GM06990 (cell line): ENCODE results near the gene UBAC2.

ENCODE experiments used
- DNase-seq: peaks from one replicate; pipeline ENCODE4 v3.0.0-alpha.2; 2011; ENCODE audit not compliant: insufficient read length; ENCODE audit errors: extremely low read depth
- H3K27me3 ChIP-seq: replicated peaks from 2 replicates; pipeline ENCODE4 v1.6.0; 2011; ENCODE audit warnings: low read length; ENCODE audit not compliant: control insufficient read depth, insufficient read depth
- H3K36me3 ChIP-seq: 2 replicates; pipeline ENCODE4 v1.5.1; 2011; ENCODE audit warnings: low read length; ENCODE audit not compliant: control insufficient read depth, insufficient read depth
- H3K4me3 ChIP-seq: replicated peaks from 2 replicates; pipeline ENCODE4 v1.5.1; 2011; ENCODE audit warnings: low read depth, mild to moderate bottlenecking, control low read depth, low read length
- TF ChIP-seq, protein P1 (sequence below): IDR thresholded peaks from 2 replicates; pipeline ENCODE4 v1.5.1; 2011; ENCODE audit warnings: low read length, control low read depth, mild to moderate bottlenecking, inconsistent platforms; ENCODE audit not compliant: insufficient read depth, poor library complexity, severe bottlenecking

The UBAC2 gene

DNA sequence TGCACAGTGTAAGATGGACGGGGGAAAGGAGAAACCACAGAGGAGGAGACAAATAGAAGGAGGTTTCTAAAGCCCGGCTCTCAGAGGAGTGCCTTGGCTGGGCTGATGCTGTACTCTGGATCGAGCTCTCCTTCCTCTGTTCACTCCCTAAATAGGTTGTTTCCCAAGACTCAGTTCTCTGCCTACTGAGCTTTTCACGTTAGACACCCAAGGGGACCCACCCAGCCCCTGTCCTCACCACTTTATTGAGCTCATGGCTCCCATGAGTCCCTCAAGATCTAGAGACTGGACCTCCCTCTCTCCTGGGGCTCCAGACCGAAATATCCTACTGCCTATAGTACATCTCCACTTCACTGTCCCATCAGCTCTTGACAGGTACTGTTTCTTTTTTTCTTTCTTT lies 144.7 kb downstream of the UBAC2 start:
- TF ChIP-seq, protein P1, sequence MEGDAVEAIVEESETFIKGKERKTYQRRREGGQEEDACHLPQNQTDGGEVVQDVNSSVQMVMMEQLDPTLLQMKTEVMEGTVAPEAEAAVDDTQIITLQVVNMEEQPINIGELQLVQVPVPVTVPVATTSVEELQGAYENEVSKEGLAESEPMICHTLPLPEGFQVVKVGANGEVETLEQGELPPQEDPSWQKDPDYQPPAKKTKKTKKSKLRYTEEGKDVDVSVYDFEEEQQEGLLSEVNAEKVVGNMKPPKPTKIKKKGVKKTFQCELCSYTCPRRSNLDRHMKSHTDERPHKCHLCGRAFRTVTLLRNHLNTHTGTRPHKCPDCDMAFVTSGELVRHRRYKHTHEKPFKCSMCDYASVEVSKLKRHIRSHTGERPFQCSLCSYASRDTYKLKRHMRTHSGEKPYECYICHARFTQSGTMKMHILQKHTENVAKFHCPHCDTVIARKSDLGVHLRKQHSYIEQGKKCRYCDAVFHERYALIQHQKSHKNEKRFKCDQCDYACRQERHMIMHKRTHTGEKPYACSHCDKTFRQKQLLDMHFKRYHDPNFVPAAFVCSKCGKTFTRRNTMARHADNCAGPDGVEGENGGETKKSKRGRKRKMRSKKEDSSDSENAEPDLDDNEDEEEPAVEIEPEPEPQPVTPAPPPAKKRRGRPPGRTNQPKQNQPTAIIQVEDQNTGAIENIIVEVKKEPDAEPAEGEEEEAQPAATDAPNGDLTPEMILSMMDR = no peak
- Histone ChIP-seq H3K4me3 (no peak overlapping the region), H3K36me3 (no peaks in the 10 kb centered on the region; the same call in 1 of the 2 replicates), H3K27me3 (no peaks in the 10 kb centered on the region)
- DNase-seq = no peak

DNA sequence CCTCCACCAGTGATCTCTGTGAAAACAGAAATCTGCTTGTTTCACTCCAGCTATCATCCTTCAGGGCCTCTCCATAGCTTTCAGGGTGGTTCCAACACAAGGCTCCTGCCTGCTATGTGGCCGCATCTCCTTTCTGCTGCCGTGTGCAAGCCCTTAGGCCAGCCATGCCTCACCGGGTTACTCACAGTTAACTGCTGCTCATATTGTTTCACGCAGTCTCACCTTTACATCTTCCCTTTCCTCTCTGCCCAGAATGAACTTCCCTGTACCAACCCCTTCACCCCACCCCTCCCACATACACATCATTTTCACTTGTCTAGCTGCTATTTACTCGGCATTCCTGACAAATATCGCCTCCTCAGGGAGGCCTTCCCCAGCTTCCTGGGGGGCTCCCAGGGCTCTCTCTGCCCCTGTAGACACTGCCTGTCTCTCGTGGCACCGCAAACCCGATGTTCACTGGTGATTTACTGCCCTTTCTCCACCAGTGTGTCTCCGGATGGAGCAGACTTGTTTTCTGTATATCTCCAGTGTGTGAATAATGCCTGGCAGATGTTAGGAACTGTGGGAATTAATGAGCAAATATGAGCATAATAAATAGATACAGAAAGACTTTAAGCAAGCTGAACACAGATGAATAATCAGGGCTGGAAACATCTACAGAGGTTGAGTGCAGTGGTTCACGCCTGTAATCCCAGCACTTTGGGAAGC lies 145.8 kb downstream of the UBAC2 start:
- H3K36me3 ChIP-seq = no peaks in the 10 kb centered on the region; the same call in 1 of the 2 replicates
- H3K27me3 ChIP-seq = no peaks in the 10 kb centered on the region
- DNase-seq = no peak
- no peak overlapping the region for H3K4me3 ChIP-seq
- TF ChIP-seq, protein P1 = no peak

DNA sequence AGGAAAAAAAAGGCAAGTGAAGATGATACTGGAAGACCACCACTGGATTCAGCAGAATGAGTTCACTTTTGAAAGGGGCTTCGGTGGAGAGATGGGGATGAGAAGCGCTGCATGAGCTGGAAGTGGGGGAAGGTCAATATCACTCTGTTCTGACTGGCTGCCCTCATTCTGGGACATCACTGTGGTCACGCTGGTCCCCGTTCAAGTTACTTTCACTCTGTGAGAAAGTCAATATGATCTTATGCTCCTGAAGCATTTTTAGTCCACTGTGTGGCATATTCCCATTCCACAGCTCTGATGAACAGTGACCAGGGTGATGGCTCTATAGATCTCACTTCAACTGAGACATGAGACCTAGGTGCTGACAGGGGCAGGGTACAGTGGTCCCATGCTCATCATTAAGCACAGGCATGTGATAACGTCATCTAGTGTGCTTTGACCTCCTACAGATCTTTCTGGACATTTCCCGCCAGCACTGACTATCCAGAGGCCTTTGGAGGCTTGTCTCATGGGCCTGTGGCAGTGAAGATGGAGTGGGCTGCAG lies 146.8 kb downstream of the UBAC2 start:
- H3K4me3 ChIP-seq = no peak overlapping the region
- no peaks in the 10 kb centered on the region; the same call in 1 of the 2 replicates for H3K36me3 ChIP-seq
- no peaks in the 10 kb centered on the region for H3K27me3 ChIP-seq
- TF ChIP-seq, protein P1 = no peak
- no peak for DNase-seq

DNA sequence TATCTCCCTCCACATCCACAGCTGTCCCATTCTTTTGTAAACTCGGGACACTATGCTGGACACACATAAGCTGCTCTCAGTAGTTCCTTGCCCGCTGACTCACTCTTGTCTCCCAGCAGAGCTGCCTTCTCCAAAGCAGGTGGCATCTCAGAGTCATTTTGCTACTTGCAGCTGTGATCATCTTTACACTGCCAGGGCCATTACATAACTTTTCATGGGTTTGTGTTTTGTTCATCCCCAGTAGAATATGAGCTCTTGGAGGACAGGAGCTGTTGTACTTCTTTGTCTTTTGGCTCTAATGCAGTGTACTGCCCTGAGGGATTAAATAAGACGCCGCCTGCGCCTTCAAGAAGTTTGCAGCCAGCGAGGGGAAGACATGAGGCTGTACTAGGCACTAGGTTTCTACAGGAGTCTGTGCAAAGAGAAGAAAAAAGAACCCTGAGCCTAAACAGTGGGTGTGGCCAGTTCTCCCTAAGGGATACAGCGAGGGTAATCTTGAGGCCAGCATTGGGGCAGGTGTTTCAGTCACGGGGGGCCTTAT lies 147.3 kb downstream of the UBAC2 start:
- H3K27me3 ChIP-seq = no peaks in the 10 kb centered on the region
- H3K36me3 ChIP-seq = no peaks in the 10 kb centered on the region
- TF ChIP-seq, protein P1 = no peak
- DNase-seq = peak; percentile 47
- no peak overlapping the region for H3K4me3 ChIP-seq

DNA sequence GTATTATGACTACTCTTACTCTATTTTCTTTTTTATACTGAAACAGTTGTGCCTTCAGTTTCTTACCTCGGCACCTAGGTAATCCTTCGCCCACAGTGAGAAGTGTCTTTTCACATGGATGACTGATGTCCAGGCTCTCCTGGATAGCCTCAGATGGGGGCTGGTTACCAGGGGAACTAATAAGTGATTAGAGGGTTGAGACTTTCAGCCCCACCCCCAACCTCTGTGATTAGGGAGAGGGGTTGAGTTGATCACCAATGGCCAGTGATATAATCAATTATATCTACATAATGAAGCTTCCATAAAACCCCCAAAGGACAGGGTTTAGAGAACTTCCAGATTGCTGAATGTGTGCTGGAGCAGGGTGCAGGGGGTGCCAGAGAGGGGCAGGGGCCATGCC lies 149.5 kb downstream of the UBAC2 start:
- Histone ChIP-seq H3K4me3 (no peak overlapping the region), H3K27me3 (no peaks in the 10 kb centered on the region), H3K36me3 (no peaks in the 10 kb centered on the region)
- DNase-seq = no peak
- TF ChIP-seq, protein P1 = no peak
